ENCODE results near the gene GALNT7. TPM values are rescaled to one million over a fixed set of nuclear protein-coding genes. Genes with fewer than 3 reads are reported as not detected.

Gene GALNT7
- total RNA-seq, 1 experiment from 2014 or later, result 16.8 TPM

DNA sequence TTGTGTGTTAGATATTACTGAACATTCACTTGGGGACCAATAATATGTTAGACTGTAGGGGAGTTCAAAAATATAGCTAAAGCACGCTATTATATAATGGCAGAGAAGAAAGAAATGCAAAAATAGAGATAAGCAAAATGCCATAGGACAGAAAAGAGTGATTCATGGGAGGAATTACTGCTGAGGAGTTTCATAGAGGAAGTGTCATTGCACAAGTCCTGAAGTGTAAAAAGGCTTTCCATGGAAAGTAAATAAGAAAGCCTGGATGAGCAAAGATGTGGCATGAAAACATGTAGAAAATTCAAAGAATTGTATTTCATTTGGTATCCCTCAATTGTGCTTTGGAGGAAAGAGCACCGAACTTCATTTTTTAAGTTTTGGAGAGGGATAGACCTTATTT is 151.1 kb downstream of the GALNT7 start:
- TF ChIP-seq, protein P1, sequence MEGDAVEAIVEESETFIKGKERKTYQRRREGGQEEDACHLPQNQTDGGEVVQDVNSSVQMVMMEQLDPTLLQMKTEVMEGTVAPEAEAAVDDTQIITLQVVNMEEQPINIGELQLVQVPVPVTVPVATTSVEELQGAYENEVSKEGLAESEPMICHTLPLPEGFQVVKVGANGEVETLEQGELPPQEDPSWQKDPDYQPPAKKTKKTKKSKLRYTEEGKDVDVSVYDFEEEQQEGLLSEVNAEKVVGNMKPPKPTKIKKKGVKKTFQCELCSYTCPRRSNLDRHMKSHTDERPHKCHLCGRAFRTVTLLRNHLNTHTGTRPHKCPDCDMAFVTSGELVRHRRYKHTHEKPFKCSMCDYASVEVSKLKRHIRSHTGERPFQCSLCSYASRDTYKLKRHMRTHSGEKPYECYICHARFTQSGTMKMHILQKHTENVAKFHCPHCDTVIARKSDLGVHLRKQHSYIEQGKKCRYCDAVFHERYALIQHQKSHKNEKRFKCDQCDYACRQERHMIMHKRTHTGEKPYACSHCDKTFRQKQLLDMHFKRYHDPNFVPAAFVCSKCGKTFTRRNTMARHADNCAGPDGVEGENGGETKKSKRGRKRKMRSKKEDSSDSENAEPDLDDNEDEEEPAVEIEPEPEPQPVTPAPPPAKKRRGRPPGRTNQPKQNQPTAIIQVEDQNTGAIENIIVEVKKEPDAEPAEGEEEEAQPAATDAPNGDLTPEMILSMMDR (IDR thresholded peaks at IDR 0.05; ENCODE audit: insufficient read depth in 1 of 2, low read depth in 1 of 2, low read length in 1 of 2, severe bottlenecking in 1 of 2, unreplicated experiment in 1 of 2), result no peak
- CTCF ChIA-PET, result interaction anchor here (0.7 kb wide), 1 partner anchor 178 kb away, joined by 3 read pairs; no protein-coding TSS in a partner anchor
- H3K9me3 ChIP-seq, result no peaks in the 10 kb centered on the region
- H3K4me3 ChIP-seq (ENCODE audit: low read depth, low read length), result no peak overlapping the region
- Mint-ChIP-seq H3K36me3 (ENCODE audit: insufficient read depth, unreplicated experiment) (no peaks in the 10 kb centered on the region), H3K27me3 (ENCODE audit: insufficient read depth, unreplicated experiment) (no peaks in the 10 kb centered on the region), H3K9me3 (ENCODE audit: unreplicated experiment) (no peaks in the 10 kb centered on the region), H3K4me3 (ENCODE audit: unreplicated experiment) (no peak overlapping the region), H3K27ac (ENCODE audit: unreplicated experiment) (no peak overlapping the region), H3K4me1 (ENCODE audit: low read depth, unreplicated experiment) (peaks cover 7% of the 10 kb centered on the region)
- intact Hi-C loops (cut with micrococcal nuclease; ENCODE audit: unreplicated experiment), result loop anchor here (1.0 to 10.0 kb wide), 3 partner anchors 41 to 175 kb away; no protein-coding TSS in a partner anchor
- no peak for DNase-seq
- POLR2A ChIA-PET, result no interaction called here
- no peaks in the 10 kb centered on the region for H3K27me3 ChIP-seq (replicated peaks; ENCODE audit: control insufficient read depth, insufficient read depth, low read length)
- H3K36me3 ChIP-seq (ENCODE audit: control insufficient read depth, insufficient read depth, low read length), result no peaks in the 10 kb centered on the region
- no peaks in the 10 kb centered on the region for H3K4me1 ChIP-seq
- no TSS peak for BruUV-seq (replicated peaks)

DNA sequence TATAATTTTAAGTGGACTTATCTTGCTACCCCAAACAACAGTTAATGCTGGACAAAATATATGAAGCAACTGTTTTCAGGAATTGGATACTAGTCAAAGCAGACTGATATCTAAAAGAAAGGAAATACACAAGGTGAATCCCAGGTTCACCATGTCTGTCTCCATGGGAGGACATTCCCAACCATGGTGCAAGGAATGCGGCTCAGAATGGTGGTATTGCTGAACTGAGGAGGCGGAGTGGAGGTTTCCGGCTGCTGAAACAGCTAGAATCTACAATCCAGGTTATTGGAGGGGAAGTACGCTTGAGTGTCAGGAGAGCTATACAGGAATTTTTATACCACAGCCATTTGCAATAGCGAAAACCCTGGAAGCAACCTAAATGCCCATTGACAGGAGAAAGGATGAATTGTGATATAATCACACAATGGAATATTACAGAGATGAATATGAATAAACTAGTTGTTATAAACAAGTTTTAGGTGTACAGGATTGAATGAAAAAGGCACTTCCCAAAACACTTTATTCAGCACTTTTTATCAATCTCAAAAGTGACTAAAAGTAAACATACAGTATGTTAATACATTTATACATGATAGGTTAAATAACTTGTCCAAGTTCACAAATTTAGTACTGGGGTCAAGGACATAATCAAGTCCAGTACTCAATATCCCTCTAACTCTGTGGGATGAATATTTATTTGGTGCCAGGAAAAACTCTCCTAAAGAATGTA is 156.6 kb downstream of the GALNT7 start:
- Mint-ChIP-seq H3K27ac (ENCODE audit: unreplicated experiment) (no peak overlapping the region), H3K27me3 (ENCODE audit: insufficient read depth, unreplicated experiment) (no peaks in the 10 kb centered on the region)

DNA sequence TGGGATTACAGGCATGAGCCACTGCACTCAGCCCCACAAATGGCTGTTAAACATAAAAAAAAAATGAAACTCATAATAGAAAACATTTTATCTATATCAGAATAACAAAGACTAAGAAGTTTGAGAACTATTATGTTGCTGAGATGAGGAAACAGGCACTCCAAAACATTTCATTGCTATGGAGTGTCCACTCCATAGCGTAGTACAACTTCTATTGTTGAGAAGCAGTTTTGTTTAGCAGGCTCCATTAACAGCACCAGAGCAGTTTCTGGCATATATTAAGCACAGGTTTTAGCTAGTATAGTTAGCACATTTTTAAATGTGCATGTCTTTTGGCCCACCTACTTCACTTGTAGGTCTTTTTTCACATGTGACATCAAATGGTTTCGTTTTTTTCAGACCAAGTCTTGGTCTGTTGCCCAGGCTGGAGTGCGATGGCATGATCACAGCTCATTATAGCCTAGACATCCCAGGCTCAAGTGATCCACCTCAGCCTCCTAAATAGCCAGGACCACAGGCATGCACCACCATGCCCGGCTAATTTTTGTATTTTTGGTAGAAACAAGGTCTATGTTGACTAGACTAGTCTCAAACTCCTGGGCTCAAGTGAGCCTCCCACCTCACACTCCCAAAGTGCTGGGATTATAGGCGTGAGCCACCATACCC is 159.8 kb downstream of the GALNT7 start:
- no peak overlapping the region for H3K27ac Mint-ChIP-seq (ENCODE audit: unreplicated experiment)
- no peak overlapping the region for H3K4me3 ChIP-seq (ENCODE audit: low read depth, low read length)
- ChIA-PET CTCF (no interaction called here), POLR2A (interaction anchor here (0.7 kb wide), 1 partner anchor 1103 kb away, joined by 3 read pairs; no protein-coding TSS in a partner anchor)
- H3K4me3 Mint-ChIP-seq (ENCODE audit: unreplicated experiment), result no peak overlapping the region
- no peaks in the 10 kb centered on the region for H3K9me3 Mint-ChIP-seq (ENCODE audit: unreplicated experiment)
- intact Hi-C loops (cut with micrococcal nuclease; ENCODE audit: unreplicated experiment), result no loop called here
- H3K36me3 Mint-ChIP-seq (ENCODE audit: insufficient read depth, unreplicated experiment), result peaks cover 36% of the 10 kb centered on the region
- TF ChIP-seq, protein P1 (IDR thresholded peaks at IDR 0.05; ENCODE audit: insufficient read depth in 1 of 2, low read depth in 1 of 2, low read length in 1 of 2, severe bottlenecking in 1 of 2, unreplicated experiment in 1 of 2), result no peak
- no peaks in the 10 kb centered on the region for H3K27me3 Mint-ChIP-seq (ENCODE audit: insufficient read depth, unreplicated experiment)
- no peaks in the 10 kb centered on the region for H3K9me3 ChIP-seq
- H3K4me1 Mint-ChIP-seq (ENCODE audit: low read depth, unreplicated experiment), result peaks cover 8% of the 10 kb centered on the region
- BruUV-seq (replicated peaks), result no TSS peak
- DNase-seq, result no peak
- H3K27me3 ChIP-seq (replicated peaks; ENCODE audit: control insufficient read depth, insufficient read depth, low read length), result no peaks in the 10 kb centered on the region
- peaks cover 10% of the 10 kb centered on the region; the same call in 1 of the 2 replicates for H3K4me1 ChIP-seq
- no peaks in the 10 kb centered on the region; the same call in 1 of the 2 replicates for H3K36me3 ChIP-seq (ENCODE audit: control insufficient read depth, insufficient read depth, low read length)

More for the DNA sequence above, 156.6 kb downstream of the GALNT7 start:
- Mint-ChIP-seq H3K36me3 (ENCODE audit: insufficient read depth, unreplicated experiment) (peaks cover 6% of the 10 kb centered on the region), H3K9me3 (ENCODE audit: unreplicated experiment) (no peaks in the 10 kb centered on the region), H3K4me1 (ENCODE audit: low read depth, unreplicated experiment) (no peaks in the 10 kb centered on the region), H3K4me3 (ENCODE audit: unreplicated experiment) (no peak overlapping the region)
- Histone ChIP-seq H3K36me3 (ENCODE audit: control insufficient read depth, insufficient read depth, low read length) (no peaks in the 10 kb centered on the region), H3K4me1 (no peaks in the 10 kb centered on the region), H3K9me3 (no peaks in the 10 kb centered on the region), H3K27me3 (replicated peaks; ENCODE audit: control insufficient read depth, insufficient read depth, low read length) (no peaks in the 10 kb centered on the region), H3K4me3 (ENCODE audit: low read depth, low read length) (no peak overlapping the region)
- POLR2A ChIA-PET, result no interaction called here
- BruUV-seq (replicated peaks), result no TSS peak
- TF ChIP-seq, protein P1 (IDR thresholded peaks at IDR 0.05; ENCODE audit: insufficient read depth in 1 of 2, low read depth in 1 of 2, low read length in 1 of 2, severe bottlenecking in 1 of 2, unreplicated experiment in 1 of 2), result no peak
- intact Hi-C loops (cut with micrococcal nuclease; ENCODE audit: unreplicated experiment), result no loop called here
- CTCF ChIA-PET, result no interaction called here
- no peak for DNase-seq

Data from Caco-2 (cell line).